Activated CD4-positive, alpha-beta T cell treated with anti-CD3 and anti-CD28 coated beads, Interleukin-2, amount 10 ng/mL, durations not matched to agents 7 days and 5 days (primary cell): ENCODE results near the gene MARK1. TPM values are rescaled to one million over a fixed set of nuclear protein-coding genes. Genes with fewer than 3 reads are reported as not detected.

Experiments
- CTCF ChIA-PET: fragments of 350-600 bp; sonication (Branson Sonifier 250); formaldehyde crosslinking; loops from one replicate; lab custom pipeline; 2021; ENCODE audit warnings: antibody characterized with exemption; lab: Charles Lee
- POLR2A ChIA-PET: fragments of 350-600 bp; sonication (Branson Sonifier 250); formaldehyde crosslinking; loops from one replicate; lab custom pipeline; 2021; ENCODE audit warnings: antibody characterized with exemption; lab: Charles Lee
- DNase-seq: peaks from one replicate; pipeline ENCODE4 v3.0.0-alpha.2; 2020
- H3K27ac Mint-ChIP-seq: one replicate; pipeline ENCODE4 v1.8.0; 2021; ENCODE audit warnings: mild to moderate bottlenecking, moderate library complexity, mixed read lengths
- H3K27me3 Mint-ChIP-seq: one replicate; pipeline ENCODE4 v1.8.0; 2021; ENCODE audit warnings: mixed read lengths
- H3K36me3 Mint-ChIP-seq: one replicate; pipeline ENCODE4 v1.8.0; 2021; ENCODE audit warnings: low read depth, mixed read lengths
- H3K4me1 Mint-ChIP-seq: one replicate; pipeline ENCODE4 v1.8.0; 2021; ENCODE audit warnings: mixed read lengths
- H3K4me3 Mint-ChIP-seq: one replicate; pipeline ENCODE4 v1.8.0; 2021; ENCODE audit warnings: mild to moderate bottlenecking, moderate library complexity, mixed read lengths
- H3K9me3 Mint-ChIP-seq: one replicate; pipeline ENCODE4 v1.8.0; 2021; ENCODE audit warnings: mixed read lengths
- total RNA-seq, 2 experiments: library from RNA; stranded (reverse); gene quantifications; one replicate each; pipeline ENCODE4 v1.2.3, GENCODE V29; 2021

The MARK1 gene
- total RNA-seq, 2 experiments from 2014 or later, result not detected

DNA sequence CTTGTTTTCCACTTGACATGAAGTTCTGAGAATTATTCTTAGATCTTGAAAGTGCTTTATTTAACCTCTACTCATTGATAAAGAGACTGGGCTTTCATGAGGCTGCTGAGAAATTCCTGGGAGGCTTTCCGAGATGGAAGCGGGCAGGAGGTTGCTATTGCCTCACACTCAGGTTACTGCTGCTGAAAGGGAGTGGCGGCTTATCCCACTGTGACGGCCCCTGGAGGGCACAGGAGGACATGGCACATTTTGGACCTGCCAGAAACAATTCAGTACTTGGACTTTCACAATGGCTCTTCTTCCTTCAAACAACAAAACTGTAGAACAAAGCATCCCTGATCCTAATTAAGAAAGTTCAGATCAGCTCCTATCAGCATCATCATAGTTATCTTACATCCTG is 16.2 kb upstream of the MARK1 start:
- CTCF ChIA-PET, result no interaction called here
- no peak overlapping the region for H3K4me3 Mint-ChIP-seq
- H3K27ac Mint-ChIP-seq, result no peak overlapping the region
- H3K4me1 Mint-ChIP-seq, result no peaks in the 10 kb centered on the region
- H3K27me3 Mint-ChIP-seq, result no peaks in the 10 kb centered on the region
- no peaks in the 10 kb centered on the region for H3K9me3 Mint-ChIP-seq
- DNase-seq, result no peak
- no peaks in the 10 kb centered on the region for H3K36me3 Mint-ChIP-seq
- POLR2A ChIA-PET, result interaction anchor here (0.6 kb wide), 1 partner anchor 588 kb away, joined by 4 read pairs; no protein-coding TSS in a partner anchor

- no peaks in the 10 kb centered on the region for H3K4me1 Mint-ChIP-seq
- no peak for DNase-seq
- no peaks in the 10 kb centered on the region for H3K36me3 Mint-ChIP-seq
- ChIA-PET POLR2A (no interaction called here), CTCF (no interaction called here)
- H3K27me3 Mint-ChIP-seq, result peaks cover 6% of the 10 kb centered on the region
- H3K27ac Mint-ChIP-seq, result no peak overlapping the region
- no peaks in the 10 kb centered on the region for H3K9me3 Mint-ChIP-seq
- no peak overlapping the region for H3K4me3 Mint-ChIP-seq
Observed at GRCh38 chr1:220513834-220514233, 14.1 kb upstream of the MARK1 start.

GRCh38 chr1:220514256-220514655 is 13.7 kb upstream of the MARK1 start:
- no peaks in the 10 kb centered on the region for H3K9me3 Mint-ChIP-seq
- peaks cover 8% of the 10 kb centered on the region for H3K27me3 Mint-ChIP-seq
- no peak for DNase-seq
- POLR2A ChIA-PET, result no interaction called here
- no peaks in the 10 kb centered on the region for H3K36me3 Mint-ChIP-seq
- CTCF ChIA-PET, result no interaction called here
- no peak overlapping the region for H3K27ac Mint-ChIP-seq
- H3K4me1 Mint-ChIP-seq, result no peaks in the 10 kb centered on the region
- H3K4me3 Mint-ChIP-seq, result no peak overlapping the region

DNA sequence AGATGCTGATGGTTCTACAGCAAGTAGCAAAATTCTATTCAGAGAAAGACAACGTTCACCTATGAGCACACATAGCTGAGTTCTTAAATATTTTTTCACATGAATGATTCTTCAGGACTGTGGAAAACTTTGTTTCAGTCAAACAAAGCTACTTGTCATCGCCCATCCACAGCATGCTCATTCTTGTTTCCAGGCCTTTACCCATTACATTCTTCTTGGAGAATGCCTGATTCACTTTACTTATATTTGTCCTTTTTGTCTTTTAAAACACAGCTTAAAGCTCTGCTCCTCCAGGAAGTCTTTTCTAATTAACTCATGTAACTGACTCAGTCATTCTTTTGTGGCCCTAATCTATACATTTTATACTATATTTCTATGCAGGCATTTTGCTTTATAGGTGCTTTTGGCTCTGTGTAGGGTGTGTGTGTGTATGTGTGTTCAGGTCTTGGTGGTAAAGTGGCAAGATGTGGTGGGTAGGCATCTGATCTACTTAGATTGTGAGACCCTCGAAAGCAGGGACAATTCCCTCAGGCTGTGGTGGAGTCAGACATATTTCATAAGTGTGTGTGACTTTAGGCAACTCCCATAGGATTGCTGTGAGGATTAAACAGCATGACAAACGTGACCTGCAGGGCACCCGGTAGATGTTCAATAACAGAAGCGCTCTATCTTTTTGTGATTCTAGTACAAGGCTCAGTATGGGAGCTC is 11.8 kb upstream of the MARK1 start:
- Mint-ChIP-seq H3K27ac (no peak overlapping the region), H3K27me3 (peaks cover 15% of the 10 kb centered on the region), H3K4me1 (no peaks in the 10 kb centered on the region), H3K4me3 (no peak overlapping the region), H3K36me3 (no peaks in the 10 kb centered on the region), H3K9me3 (no peaks in the 10 kb centered on the region)
- no peak for DNase-seq
- CTCF ChIA-PET, result interaction anchor here (2.1 kb wide), 1 partner anchor 9 kb away, joined by 5 read pairs; no protein-coding TSS in a partner anchor
- POLR2A ChIA-PET, result no interaction called here

DNA sequence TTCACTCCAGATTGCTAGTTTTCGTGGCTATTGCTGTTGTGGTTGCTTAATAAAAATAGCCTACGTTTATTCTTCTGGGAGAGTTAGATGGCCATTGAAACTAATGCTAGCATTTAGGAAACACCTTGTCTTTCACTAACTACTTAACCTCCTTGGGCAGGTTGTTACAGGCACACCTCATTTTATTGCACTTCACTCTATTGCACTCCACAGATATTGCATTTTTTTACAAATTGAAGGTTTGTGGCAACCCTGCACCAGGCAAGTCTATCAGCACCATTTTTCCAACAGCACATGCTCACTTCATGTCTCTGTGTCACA is 11.3 kb upstream of the MARK1 start:
- POLR2A ChIA-PET, result no interaction called here
- no peak for DNase-seq
- H3K27me3 Mint-ChIP-seq, result peaks cover 15% of the 10 kb centered on the region
- no peaks in the 10 kb centered on the region for H3K4me1 Mint-ChIP-seq
- no peaks in the 10 kb centered on the region for H3K36me3 Mint-ChIP-seq
- CTCF ChIA-PET, result interaction anchor here (2.1 kb wide), 1 partner anchor 9 kb away, joined by 5 read pairs; no protein-coding TSS in a partner anchor
- H3K4me3 Mint-ChIP-seq, result no peak overlapping the region
- no peak overlapping the region for H3K27ac Mint-ChIP-seq
- H3K9me3 Mint-ChIP-seq, result no peaks in the 10 kb centered on the region

GRCh38 chr1:220521778-220522177 is 6.2 kb upstream of the MARK1 start:
- Mint-ChIP-seq H3K9me3 (no peaks in the 10 kb centered on the region), H3K27me3 (peaks cover 46% of the 10 kb centered on the region), H3K27ac (no peak overlapping the region), H3K4me1 (no peaks in the 10 kb centered on the region), H3K36me3 (no peaks in the 10 kb centered on the region), H3K4me3 (no peak overlapping the region)
- ChIA-PET POLR2A (no interaction called here), CTCF (no interaction called here)
- no peak for DNase-seq

- ChIA-PET CTCF (no interaction called here), POLR2A (no interaction called here)
- no peak overlapping the region for H3K4me3 Mint-ChIP-seq
- no peak for DNase-seq
- H3K36me3 Mint-ChIP-seq, result no peaks in the 10 kb centered on the region
- no peak overlapping the region for H3K27ac Mint-ChIP-seq
- H3K27me3 Mint-ChIP-seq, result peaks cover 64% of the 10 kb centered on the region
- peaks cover 9% of the 10 kb centered on the region for H3K4me1 Mint-ChIP-seq
- no peaks in the 10 kb centered on the region for H3K9me3 Mint-ChIP-seq
Observed at GRCh38 chr1:220526294-220526693, 1.6 kb upstream of the MARK1 start.

GRCh38 chr1:220527279-220527907 is 543 bp upstream of the MARK1 start:
- Mint-ChIP-seq H3K9me3 (no peaks in the 10 kb centered on the region), H3K36me3 (no peaks in the 10 kb centered on the region), H3K27me3 (peaks cover 69% of the 10 kb centered on the region)

DNA sequence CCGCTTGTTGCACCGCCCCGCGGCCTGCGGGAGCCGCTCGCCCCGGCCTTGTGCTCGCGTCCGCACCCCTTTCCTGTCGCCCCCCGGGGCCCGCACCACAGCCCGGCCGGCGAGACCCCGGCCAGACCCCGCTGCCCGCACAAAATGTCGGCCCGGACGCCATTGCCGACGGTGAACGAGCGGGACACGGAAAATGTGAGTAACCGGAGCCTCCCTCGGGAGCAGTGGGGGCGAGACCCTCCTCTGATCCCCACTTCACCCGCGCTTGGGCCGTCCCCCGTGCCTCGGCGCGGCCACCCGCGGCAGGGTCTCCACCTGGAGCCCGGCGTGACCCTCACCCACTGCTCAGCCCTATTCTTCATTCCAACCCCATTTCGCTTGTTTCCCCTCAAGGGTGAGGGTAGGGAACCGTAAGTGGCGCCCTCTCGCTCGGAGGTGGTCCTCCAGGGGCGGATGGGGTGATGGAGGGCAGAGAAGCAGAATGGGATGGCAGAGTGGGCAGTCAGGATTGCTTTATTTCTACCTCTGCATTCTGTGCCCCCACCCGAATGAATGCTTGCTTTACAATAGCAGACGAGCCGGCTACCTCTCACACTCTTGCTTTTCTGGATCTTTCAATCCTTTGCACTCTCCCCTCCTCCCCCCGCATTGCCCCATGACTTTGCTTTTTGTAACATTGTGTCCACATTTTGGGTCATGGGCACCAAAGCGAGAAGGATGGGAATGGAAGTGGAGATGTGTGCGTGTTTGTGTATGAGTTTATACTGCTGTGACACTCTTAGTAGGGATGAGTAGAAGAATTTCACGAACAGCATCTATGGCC is 954 bp downstream of the MARK1 start:
- ChIA-PET CTCF (no interaction called here), POLR2A (no interaction called here)
- Mint-ChIP-seq H3K27me3 (peaks cover 70% of the 10 kb centered on the region), H3K4me3 (peak overlapping the region; percentile 28), H3K36me3 (no peaks in the 10 kb centered on the region), H3K27ac (no peak overlapping the region), H3K4me1 (peaks cover 9% of the 10 kb centered on the region), H3K9me3 (no peaks in the 10 kb centered on the region)
- no peak for DNase-seq

More at GRCh38 chr1:220527279-220527907, 543 bp upstream of the MARK1 start:
- ChIA-PET CTCF (no interaction called here), POLR2A (no interaction called here)
- no peak for DNase-seq
- Mint-ChIP-seq H3K27ac (no peak overlapping the region), H3K4me1 (peaks cover 9% of the 10 kb centered on the region), H3K4me3 (peak overlapping the region; percentile 75)

DNA sequence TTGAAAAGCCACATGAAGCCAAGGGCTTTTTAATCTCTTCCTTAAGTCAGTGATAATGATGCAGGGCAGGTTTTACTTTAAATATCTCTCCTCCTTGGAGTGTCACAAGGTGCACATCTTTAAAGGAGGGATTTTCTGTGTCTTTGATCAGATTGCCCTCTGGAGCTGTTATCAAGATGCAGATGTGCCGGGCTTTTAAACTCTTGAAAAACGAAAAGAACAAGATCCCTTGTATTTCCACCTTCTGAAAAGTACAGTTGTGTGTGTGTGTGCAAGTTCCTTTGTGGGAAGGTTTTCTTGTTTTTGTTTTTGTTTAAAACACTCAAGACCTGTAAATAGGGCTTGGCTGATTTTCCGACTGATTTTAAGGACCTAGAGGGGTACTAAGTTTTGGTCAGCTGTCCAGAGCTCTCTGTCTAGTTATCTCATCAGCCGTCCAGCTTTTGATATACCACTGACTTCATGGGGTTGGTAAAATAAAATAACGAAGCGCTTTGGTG is 1.6 kb downstream of the MARK1 start:
- CTCF ChIA-PET, result no interaction called here
- no peak overlapping the region for H3K4me3 Mint-ChIP-seq

GRCh38 chr1:220533504-220534109 is 5.7 kb downstream of the MARK1 start:
- Mint-ChIP-seq H3K9me3 (no peaks in the 10 kb centered on the region), H3K4me1 (no peaks in the 10 kb centered on the region), H3K27me3 (peaks cover 42% of the 10 kb centered on the region), H3K36me3 (no peaks in the 10 kb centered on the region), H3K4me3 (no peak overlapping the region), H3K27ac (no peak overlapping the region)
- ChIA-PET CTCF (no interaction called here), POLR2A (no interaction called here)
- DNase-seq, result no peak

More for the DNA sequence above, 1.6 kb downstream of the MARK1 start:
- H3K9me3 Mint-ChIP-seq, result no peaks in the 10 kb centered on the region
- peaks cover 9% of the 10 kb centered on the region for H3K4me1 Mint-ChIP-seq
- no peaks in the 10 kb centered on the region for H3K36me3 Mint-ChIP-seq
- peaks cover 68% of the 10 kb centered on the region for H3K27me3 Mint-ChIP-seq
- POLR2A ChIA-PET, result no interaction called here
- no peak for DNase-seq
- no peak overlapping the region for H3K27ac Mint-ChIP-seq

DNA sequence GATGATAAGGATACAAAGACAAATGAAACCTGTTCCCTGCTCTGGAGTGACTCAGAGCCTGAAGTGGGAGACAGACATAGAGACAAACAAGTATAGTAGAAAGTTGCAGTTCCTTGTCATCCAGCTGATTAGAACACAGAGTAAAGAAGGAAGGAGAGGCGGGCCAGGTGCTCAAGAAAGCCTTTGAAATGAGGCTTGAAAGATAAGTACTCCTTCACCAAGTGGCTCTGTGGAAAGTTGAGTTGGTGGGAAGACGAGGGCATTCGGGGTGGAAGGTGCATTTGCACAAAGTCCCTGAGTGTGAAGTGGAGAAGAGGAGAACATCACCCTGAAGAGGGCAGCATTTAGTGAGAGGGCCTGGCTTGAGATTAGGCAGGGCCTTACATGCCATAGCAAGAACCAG is 17.0 kb downstream of the MARK1 start:
- Mint-ChIP-seq H3K4me1 (no peaks in the 10 kb centered on the region), H3K27ac (no peak overlapping the region), H3K4me3 (no peak overlapping the region), H3K36me3 (no peaks in the 10 kb centered on the region), H3K27me3 (no peaks in the 10 kb centered on the region), H3K9me3 (no peaks in the 10 kb centered on the region)
- DNase-seq, result no peak
- POLR2A ChIA-PET, result no interaction called here
- CTCF ChIA-PET, result no interaction called here
